ENCODE measurements around the gene ATP10B.

The ATP10B gene

GRCh38 chr5:160637357-160638090 lies 214.5 kb downstream of the ATP10B start:
- DNase-seq (ENCODE audit: low read depth, low spot score) = no peak

DNA sequence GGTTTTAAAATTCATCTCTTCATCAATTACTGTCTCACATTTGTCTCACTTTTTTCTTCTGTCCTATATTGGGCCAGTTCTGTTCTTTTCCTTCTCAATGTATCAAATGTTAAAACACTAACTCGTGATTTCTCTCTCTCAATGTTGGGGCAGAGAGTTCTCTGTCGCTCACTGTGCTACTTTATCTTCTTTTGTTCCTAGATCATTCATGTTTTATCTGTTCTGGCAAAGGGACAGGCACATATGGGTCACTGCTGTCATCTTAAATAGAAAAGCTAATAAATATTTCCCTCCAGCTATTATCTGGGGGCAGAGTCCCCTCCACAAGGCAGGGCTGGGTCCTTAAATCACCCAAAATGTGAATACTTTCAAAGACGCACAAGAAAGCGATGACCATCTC lies 216.3 kb downstream of the ATP10B start:
- DNase-seq (ENCODE audit: low read depth, low spot score) = no peak

- no peak for DNase-seq (ENCODE audit: low read depth, low spot score)
Measured at GRCh38 chr5:160635046-160635445, 217.0 kb downstream of the ATP10B start.

DNA sequence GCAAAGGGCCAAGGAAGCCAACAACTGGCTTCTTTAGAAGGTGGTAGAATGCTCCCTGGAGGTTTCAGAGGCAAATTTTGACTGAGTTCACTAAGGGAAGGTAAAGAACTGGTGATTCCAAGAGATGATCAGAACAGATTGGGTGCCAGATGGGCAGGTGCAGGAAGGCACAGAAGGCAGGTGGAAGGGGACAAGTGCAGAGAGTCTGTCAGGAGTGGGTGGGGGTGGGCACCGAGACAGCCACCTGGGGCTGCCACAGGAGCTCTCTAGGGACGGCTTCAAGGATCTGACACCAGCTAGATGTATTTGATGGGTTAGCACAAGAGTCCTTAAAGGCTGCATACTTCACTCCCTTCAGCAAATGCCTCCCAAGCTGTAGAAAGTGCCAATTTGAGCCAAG lies 223.0 kb downstream of the ATP10B start:
- no peak for DNase-seq (ENCODE audit: low read depth, low spot score)

- no peak for DNase-seq (ENCODE audit: low read depth, low spot score)
Measured at GRCh38 chr5:160628619-160628968, 223.4 kb downstream of the ATP10B start.

GRCh38 chr5:160627921-160628618 lies 223.9 kb downstream of the ATP10B start:
- DNase-seq (ENCODE audit: low read depth, low spot score) = no peak

DNA sequence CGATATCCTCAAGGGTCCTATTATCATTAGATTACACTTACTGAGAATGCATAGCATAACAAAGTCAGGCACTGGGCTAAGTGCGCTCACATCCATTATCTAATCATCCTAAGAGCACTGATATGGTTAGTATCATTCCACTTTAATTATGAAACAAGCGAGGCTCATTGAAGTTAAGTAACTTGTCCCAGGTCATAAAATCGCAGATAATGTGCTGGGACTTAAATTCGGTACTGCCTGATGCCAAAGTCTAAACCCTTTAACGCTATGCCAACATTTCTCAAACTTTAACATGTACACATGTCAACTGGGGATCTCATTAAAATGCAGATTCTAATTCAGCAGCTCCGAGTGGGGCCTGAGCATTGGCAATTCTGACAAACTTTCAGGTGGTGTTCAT lies 225.7 kb downstream of the ATP10B start:
- DNase-seq (ENCODE audit: low read depth, low spot score) = no peak

DNA sequence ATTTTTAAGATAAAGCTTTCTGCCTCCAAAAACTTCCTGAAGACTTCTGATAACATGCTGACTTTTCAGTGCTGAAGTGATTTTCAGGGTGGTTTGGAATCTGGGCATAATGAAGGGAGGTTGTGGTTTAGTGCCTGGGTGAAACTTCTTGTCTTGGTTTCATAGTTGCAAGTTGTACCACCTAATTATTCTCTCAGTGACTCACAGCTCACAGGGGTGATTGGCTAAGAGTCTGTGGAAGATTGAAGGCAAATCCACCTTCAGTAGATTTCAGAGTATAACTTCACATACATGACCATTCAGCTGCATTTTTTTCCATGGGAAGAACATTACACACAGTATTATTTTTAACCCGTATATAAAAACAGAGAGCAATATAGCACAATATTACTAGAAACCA lies 230.5 kb downstream of the ATP10B start:
- no peak for DNase-seq (ENCODE audit: low read depth, low spot score)

GRCh38 chr5:160620401-160620800 lies 231.6 kb downstream of the ATP10B start:
- DNase-seq (ENCODE audit: low read depth, low spot score) = no peak

DNA sequence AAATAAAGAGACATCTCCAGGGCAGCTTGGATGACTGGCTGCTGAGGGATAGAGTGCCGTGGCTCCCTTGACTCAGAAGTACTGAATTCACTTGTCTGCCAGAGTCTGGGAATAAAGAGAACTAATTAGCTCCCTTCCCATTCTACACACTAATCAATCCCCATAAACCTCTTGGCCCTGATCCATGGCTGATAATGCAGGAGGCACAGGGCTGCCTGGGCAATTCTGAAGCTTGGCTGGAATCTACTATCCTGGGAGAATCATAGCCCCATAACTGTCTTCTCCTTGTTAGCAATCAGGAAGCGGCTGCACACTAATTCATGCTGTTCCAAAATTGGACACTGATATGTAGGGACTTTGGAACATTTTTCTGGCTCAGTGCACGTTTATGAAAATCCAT lies 232.6 kb downstream of the ATP10B start:
- DNase-seq (ENCODE audit: low read depth, low spot score) = no peak

DNA sequence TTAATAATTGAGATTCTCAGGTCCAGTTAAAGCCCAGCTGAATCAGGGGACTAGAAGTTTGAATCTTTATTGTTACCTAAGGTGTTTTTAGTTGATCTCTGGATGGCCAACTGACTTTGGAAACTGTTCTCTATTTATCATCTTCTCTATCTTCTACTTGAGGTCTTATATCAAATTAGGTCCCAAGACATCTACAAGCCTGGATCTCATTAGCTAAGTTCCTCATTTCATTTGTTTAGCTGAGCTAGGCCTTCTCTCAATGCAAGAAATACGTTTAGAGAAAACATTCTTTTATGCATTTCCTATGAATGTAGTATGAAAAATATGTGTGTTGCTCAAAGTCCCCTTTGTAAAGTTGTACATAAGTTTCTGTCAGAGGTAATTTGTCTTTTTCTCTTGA lies 233.7 kb downstream of the ATP10B start:
- DNase-seq (ENCODE audit: low read depth, low spot score) = no peak

- no peak for DNase-seq (ENCODE audit: low read depth, low spot score)
Measured at GRCh38 chr5:160616712-160617497, 235.1 kb downstream of the ATP10B start.

DNA sequence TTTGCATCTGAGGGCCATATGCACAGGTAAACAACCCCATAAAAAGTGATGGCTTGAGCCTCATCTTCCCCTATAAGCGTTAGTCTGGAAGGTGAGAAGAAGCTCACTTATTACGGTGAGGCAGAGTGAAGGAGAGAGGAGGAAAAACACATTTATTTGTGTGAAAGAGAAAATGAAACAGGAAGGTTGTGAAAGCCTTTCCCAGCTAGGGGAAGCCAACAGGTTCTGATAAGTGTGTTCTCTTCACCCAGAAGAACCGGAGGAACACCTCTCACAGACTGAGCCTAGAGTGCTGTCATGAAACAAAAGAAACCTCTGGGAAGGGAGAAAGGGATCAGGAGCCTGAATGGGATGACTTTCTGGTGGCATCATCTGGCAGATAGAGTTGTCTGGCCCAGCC lies 237.9 kb downstream of the ATP10B start:
- DNase-seq (ENCODE audit: low read depth, low spot score) = no peak

DNA sequence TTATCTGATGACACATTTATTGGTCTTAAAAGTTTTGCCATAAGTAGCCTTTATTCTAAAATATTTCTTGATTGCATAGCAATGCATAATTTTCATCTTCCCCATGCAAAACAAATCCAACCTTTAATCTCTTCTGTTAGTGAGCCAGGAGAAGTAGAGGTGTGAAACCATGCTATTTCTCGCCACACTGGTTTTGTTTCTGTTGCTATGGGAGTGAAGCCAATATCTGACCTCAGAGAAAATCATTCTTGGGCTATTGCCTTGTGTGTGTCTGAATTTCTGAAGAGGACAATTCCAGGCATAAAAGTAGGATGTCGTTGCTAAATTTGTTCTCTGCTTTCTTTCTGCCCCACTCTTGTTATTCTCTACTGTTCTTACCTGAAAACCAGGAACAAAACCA lies 246.7 kb downstream of the ATP10B start:
- no peak for DNase-seq (ENCODE audit: low read depth, low spot score)

DNA sequence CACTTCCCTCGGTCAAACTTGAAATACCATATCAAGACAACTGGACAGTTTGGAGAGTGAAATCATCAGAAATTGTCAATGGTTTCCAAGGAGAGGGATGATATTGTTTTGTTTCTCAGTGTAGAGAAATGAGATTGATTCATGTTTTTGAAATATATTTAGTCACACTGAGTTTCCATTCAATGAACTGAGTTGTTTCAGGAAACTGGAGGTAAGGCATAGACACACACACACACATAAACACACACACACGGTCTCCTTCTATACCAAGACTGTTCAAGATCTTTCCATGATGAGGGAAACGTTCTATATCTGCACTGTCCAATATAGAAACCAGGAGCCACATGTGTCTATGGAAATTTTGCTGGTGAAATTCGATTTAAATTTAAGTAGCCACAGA lies 247.5 kb downstream of the ATP10B start:
- no peak for DNase-seq (ENCODE audit: low read depth, low spot score)

DNA sequence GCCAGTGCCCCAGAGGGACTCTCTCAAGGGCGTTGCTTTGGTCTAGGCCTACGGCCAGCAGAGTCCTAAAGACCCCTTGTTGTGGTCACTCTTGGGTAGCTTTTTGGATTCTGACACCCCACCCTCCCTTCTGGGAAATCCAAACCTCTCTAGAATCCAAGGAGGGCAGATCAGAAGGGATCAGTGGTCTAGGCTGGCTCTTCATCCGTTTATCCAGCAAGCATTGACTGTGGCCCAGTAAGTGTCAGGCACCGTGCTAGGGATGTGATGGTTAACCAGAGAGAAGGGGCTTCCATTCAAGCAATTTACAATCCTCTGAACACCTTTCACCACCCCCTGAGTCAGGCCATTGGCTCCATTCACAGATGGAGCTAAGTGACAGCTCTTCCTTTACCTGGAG lies 249.3 kb downstream of the ATP10B start:
- no peak for DNase-seq (ENCODE audit: low read depth, low spot score)

GRCh38 chr5:160601046-160601445 lies 251.0 kb downstream of the ATP10B start:
- no peak for DNase-seq (ENCODE audit: low read depth, low spot score)

DNA sequence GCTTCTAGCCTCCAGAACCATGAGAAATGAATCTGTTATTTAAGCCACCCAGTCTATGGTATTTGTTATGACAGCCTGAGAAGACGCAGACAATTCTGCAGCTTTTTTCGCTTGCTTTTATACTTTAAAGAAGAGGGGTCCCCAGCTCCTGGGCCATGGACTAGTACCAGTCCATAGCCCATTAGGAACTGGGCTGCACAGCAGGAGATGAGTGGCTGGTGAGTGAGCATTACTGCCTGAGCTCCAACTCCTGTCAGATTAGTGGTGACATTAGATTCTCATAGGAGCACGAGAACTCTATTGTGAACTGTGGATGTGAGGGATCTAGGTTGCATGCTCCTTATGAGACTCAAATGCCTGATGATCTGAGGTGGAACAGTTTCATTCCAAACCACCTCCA lies 278.7 kb downstream of the ATP10B start:
- no peak for DNase-seq (ENCODE audit: low read depth, low spot score)

DNA sequence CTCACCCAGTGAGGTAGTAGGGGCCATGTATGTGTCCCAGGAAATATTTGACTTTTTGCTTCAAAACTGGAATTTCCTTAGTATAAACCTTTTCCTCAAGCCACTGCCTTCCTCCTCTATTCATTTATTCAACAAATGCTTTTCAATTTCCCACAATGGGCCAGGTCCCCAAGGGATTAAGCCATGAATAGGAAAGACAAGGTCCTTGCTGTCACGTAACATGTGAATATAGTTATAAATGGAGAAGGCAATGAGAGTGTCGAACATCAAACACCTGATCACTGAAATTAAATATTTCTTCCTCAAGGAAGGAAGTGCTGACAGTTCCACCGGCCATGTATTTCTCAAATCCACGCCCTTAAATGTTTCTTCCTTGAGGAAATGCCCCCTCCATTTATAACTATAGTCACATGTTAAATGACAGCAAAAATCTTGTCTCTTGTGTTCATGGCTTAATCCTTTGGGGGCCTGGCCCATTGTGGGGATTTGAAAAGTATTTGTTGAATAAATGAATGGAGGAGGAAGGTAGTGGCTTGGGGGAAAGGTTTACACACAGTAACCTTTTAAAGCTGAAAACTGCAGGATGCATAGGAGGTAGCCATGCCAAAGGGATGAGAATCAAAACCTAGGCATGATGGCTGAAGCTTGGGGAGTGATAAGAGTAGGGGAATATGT lies 284.8 kb downstream of the ATP10B start:
- DNase-seq (ENCODE audit: low read depth, low spot score) = no peak

- DNase-seq (ENCODE audit: low read depth, low spot score) = no peak
Measured at GRCh38 chr5:160565376-160565775, 286.6 kb downstream of the ATP10B start.

DNA sequence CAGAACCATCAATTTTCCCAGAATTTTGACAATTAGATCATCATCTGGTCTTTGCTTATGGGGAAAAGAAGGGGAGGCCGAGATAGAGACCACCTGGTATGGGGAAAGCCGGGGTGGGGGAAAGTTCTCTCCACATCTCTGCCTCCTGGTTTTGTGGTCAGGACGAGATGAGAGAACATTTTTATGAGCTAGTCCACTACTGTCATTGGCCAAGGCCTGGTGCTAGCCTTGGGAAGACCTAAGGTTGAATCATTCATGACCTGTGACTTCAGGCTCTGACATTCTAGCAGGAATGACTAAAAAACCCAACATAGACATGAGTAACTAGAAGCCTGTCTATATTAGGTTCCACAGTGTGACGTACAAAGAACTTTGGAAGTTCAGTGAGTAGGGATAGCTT lies 295.2 kb downstream of the ATP10B start:
- DNase-seq (ENCODE audit: low read depth, low spot score) = no peak

DNA sequence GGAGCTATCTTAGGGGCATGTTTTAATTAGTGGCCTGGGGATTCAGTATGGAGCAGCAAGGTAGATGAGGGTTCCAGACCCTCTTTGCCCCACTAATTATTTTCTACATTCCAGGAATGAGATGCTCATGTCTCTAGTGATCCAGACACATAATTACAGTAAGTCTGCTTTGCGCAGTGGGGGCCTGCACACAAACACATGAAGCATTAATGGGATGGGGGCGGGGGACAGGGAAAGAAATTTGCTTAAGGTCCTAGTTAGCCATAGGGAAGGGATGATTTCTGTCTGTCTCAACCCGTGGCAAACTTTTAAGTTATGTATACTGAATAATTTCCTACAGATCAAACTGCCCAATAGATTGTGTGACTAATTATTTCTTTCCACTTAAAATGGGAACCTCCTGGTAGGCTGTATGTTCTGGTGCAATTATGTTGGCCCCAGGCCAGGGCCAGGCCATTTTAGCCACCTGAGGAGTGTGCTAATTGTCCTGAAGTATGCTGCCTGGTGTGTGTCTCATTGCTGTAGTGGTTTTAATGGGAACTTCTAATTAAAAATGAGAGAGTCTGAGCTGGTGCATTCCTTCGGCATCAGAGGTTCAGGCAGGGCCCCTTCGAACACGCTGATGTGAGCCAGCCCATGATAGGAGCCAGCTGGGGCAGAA lies 295.9 kb downstream of the ATP10B start:
- DNase-seq (ENCODE audit: low read depth, low spot score) = no peak
